HepG2 (cell line): ENCODE results near the gene CRIM1. TPM values are rescaled to one million over a fixed set of nuclear protein-coding genes. Genes with fewer than 3 reads are reported as not detected.

Experiments used
- RORA ChIP-seq: sonication (generic); formaldehyde crosslinking; IDR thresholded peaks from 2 replicates; pipeline ENCODE4 v1.5.0; 2020; ENCODE audit warnings: mild to moderate bottlenecking, missing genetic modification reagents, moderate library complexity
- ZNF878 ChIP-seq: sonication (generic); formaldehyde crosslinking; IDR thresholded peaks from 2 replicates; pipeline ENCODE4 v1.8.1; 2023; ENCODE audit warnings: mild to moderate bottlenecking, missing genetic modification reagents, moderate library complexity
- polyA plus RNA-seq, 8 experiments: library from polyadenylated mRNA; depleted of rRNA in 3 of 8; stranded (reverse) in 7 of 8; unstranded in 1 of 8; fragments of >200 nt; fragmentation: Illumina TruSeq in 4 of 8; extraction: Trizol in 4 of 8; gene quantifications; 2 replicates each; pipeline versions ENCODE4 v1.2.1 to v1.2.3, GENCODE V29; 2011 to 2016; ENCODE audit warnings: low read depth in 4 of 8, missing spikeins in 1 of 8, mixed read lengths in 1 of 8; ENCODE audit not compliant: insufficient read depth in 1 of 8
- total RNA-seq, 5 experiments: library from RNA; depleted of rRNA; stranded (reverse); fragments of >200 nt; fragmentation: Illumina TruSeq; extraction: Trizol; gene quantifications; 2 replicates each; pipeline ENCODE4 v1.2.3, GENCODE V29; 2016; ENCODE audit warnings: low read depth in 1 of 5
- TF ChIP-seq, protein P1 (sequence below): sonication (generic); formaldehyde crosslinking; IDR thresholded peaks from 2 replicates; pipeline ENCODE4 v1.4.0; 2020; ENCODE audit warnings: mild to moderate bottlenecking, low read depth, missing genetic modification reagents
- TF ChIP-seq, protein P2 (sequence below): sonication (generic); formaldehyde crosslinking; IDR thresholded peaks from 2 replicates; pipeline ENCODE4 v1.5.0; 2020; ENCODE audit warnings: mild to moderate bottlenecking, missing genetic modification reagents
- TF ChIP-seq, protein P3 (sequence below), 2 experiments: sonication (generic) in 1 of 2; formaldehyde crosslinking in 1 of 2; IDR thresholded peaks; 2 replicates each; pipeline versions ENCODE4 v1.4.0 to v1.6.1; 2016 to 2020; ENCODE audit warnings: borderline replicate concordance in 1 of 2, low read depth in 1 of 2, mild to moderate bottlenecking in 1 of 2, missing genetic modification reagents in 1 of 2
- TF ChIP-seq, protein P4 (sequence below): sonication (generic); formaldehyde crosslinking; conservative IDR thresholded peaks from 2 replicates; pipeline ENCODE4 v1.8.0; 2022; ENCODE audit warnings: mild to moderate bottlenecking, moderate library complexity, missing genetic modification reagents

The CRIM1 gene
- total and polyA plus RNA-seq, 2 of the 13 experiments (the other 11 are each of a cell fraction or from before 2014, with no cell fraction given) = 39.1 to 69.9 TPM

DNA sequence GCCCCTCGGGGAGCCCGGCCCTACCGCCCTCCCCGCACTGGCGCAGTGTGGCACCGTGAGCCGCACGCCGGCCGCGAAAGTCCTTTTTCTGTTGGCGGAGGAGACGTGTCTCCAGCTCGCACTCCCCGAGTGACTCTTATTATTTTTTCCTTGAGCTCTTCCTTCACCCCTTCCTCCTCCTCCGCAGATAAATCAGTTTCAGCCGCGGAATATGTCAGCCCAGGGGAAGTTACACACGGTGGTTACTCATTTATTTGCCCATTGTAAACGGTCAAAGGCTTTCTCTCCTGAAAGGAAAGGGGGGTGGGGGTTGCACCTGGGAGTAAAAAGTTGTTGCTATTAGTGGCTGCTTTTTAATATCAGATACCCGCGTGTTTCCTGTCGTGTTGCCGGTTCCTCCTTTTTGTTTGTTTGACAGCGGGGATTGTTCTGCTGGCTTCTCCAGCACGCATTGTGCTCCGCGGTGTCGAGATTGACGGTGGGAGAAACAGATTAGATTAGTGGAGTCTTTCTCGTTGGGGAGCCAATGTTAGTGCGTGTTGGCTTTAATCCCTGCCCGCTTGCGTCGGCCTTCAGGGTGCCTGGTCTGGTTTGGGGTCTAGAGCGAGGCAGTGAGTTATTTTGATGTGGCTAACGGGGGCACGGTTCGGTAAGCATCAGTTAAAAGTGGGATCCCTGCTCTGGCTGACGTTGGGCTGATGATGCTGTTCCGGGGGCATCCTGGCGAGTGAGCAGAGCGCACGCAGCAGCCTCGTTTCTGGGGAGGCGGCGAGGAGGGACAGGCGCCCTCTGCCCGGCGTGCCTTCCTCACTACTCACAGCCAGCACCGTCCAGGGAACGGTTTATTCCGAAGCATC, 1.6 kb downstream of the CRIM1 start (continued):
- TF ChIP-seq, protein P1, sequence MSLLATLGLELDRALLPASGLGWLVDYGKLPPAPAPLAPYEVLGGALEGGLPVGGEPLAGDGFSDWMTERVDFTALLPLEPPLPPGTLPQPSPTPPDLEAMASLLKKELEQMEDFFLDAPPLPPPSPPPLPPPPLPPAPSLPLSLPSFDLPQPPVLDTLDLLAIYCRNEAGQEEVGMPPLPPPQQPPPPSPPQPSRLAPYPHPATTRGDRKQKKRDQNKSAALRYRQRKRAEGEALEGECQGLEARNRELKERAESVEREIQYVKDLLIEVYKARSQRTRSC = no peak
- TF ChIP-seq RORA (CRISPR knock-in tag) (no peak), ZNF878 (CRISPR knock-in tag) (no peak)
- TF ChIP-seq, protein P2, sequence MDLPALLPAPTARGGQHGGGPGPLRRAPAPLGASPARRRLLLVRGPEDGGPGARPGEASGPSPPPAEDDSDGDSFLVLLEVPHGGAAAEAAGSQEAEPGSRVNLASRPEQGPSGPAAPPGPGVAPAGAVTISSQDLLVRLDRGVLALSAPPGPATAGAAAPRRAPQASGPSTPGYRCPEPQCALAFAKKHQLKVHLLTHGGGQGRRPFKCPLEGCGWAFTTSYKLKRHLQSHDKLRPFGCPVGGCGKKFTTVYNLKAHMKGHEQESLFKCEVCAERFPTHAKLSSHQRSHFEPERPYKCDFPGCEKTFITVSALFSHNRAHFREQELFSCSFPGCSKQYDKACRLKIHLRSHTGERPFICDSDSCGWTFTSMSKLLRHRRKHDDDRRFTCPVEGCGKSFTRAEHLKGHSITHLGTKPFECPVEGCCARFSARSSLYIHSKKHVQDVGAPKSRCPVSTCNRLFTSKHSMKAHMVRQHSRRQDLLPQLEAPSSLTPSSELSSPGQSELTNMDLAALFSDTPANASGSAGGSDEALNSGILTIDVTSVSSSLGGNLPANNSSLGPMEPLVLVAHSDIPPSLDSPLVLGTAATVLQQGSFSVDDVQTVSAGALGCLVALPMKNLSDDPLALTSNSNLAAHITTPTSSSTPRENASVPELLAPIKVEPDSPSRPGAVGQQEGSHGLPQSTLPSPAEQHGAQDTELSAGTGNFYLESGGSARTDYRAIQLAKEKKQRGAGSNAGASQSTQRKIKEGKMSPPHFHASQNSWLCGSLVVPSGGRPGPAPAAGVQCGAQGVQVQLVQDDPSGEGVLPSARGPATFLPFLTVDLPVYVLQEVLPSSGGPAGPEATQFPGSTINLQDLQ = 0 out of 2 replicates have a peak, but pooled peaks have one; percentile 67
- TF ChIP-seq, protein P3, sequence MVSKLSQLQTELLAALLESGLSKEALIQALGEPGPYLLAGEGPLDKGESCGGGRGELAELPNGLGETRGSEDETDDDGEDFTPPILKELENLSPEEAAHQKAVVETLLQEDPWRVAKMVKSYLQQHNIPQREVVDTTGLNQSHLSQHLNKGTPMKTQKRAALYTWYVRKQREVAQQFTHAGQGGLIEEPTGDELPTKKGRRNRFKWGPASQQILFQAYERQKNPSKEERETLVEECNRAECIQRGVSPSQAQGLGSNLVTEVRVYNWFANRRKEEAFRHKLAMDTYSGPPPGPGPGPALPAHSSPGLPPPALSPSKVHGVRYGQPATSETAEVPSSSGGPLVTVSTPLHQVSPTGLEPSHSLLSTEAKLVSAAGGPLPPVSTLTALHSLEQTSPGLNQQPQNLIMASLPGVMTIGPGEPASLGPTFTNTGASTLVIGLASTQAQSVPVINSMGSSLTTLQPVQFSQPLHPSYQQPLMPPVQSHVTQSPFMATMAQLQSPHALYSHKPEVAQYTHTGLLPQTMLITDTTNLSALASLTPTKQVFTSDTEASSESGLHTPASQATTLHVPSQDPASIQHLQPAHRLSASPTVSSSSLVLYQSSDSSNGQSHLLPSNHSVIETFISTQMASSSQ (IDR thresholded peaks at IDR 0.05; ENCODE audit: low read depth) = no peak
- TF ChIP-seq, protein P3 (CRISPR knock-in tag; IDR thresholded peaks at IDR 0.05; ENCODE audit: borderline replicate concordance) = no peak
- TF ChIP-seq, protein P4, sequence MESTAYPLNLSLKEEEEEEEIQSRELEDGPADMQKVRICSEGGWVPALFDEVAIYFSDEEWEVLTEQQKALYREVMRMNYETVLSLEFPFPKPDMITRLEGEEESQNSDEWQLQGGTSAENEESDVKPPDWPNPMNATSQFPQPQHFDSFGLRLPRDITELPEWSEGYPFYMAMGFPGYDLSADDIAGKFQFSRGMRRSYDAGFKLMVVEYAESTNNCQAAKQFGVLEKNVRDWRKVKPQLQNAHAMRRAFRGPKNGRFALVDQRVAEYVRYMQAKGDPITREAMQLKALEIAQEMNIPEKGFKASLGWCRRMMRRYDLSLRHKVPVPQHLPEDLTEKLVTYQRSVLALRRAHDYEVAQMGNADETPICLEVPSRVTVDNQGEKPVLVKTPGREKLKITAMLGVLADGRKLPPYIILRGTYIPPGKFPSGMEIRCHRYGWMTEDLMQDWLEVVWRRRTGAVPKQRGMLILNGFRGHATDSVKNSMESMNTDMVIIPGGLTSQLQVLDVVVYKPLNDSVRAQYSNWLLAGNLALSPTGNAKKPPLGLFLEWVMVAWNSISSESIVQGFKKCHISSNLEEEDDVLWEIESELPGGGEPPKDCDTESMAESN (CRISPR knock-in tag) = peak; percentile 32; the same call in 1 of the 2 replicates
